LNCAP (cell line): ENCODE measurements around the gene SMIM32.

Experiments used
- TF ChIP-seq, protein P1 (sequence below): fragments of 450-650 bp; IDR thresholded peaks from 2 replicates; pipeline ENCODE4 v1.5.1; 2017; ENCODE audit warnings: mild to moderate bottlenecking

The SMIM32 gene

DNA sequence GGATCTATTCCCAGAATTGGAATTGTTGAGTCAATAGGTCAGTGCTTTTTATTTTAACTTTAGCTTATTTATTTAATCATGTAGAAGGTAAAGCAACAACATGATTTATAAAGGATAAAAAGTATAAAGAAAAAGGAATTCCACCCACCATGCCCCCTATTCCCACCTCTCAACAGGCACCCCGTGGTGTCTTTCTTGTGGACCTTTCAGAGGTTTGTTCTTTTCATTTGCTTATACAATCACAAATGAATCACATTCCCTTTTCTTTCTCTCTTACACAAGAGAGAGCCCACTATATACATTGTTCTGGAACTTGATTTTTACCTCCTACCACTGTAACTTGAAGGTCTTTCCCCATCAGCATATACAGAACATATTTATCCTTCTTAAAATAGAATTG is 37.2 kb upstream of the SMIM32 start:
- TF ChIP-seq, protein P1, sequence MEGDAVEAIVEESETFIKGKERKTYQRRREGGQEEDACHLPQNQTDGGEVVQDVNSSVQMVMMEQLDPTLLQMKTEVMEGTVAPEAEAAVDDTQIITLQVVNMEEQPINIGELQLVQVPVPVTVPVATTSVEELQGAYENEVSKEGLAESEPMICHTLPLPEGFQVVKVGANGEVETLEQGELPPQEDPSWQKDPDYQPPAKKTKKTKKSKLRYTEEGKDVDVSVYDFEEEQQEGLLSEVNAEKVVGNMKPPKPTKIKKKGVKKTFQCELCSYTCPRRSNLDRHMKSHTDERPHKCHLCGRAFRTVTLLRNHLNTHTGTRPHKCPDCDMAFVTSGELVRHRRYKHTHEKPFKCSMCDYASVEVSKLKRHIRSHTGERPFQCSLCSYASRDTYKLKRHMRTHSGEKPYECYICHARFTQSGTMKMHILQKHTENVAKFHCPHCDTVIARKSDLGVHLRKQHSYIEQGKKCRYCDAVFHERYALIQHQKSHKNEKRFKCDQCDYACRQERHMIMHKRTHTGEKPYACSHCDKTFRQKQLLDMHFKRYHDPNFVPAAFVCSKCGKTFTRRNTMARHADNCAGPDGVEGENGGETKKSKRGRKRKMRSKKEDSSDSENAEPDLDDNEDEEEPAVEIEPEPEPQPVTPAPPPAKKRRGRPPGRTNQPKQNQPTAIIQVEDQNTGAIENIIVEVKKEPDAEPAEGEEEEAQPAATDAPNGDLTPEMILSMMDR = no peak

DNA sequence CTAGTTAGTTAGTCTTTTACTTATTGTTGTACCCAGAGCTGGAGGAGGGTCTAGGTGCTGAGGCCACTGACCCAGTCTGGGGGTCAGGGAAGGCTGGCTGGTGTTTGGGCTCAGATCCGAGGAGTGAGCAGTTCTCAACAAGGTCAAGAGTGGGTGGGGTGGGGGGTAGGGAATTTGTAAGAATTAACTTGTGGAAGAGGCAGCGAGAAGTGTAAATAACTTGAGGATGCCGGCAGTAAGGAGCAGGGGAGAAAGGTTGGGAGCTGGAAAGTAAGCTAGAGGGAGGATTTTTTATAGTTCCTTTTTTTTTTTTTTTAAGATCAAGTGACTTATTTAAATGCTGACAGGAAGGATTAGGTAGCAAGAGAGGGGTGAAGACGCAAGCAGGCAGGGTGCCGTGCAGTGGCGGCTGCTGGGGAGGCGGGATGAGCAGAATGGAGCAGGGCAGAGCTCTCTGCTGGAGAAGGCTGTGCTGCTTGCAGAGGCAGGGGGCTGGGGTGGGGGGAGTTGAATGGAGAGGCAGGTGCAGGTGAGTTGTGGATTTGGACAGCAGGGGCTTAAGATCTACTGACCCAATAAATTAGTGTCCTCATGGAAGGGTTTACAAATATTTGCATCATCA is 35.3 kb upstream of the SMIM32 start:
- TF ChIP-seq, protein P1 = no peak

DNA sequence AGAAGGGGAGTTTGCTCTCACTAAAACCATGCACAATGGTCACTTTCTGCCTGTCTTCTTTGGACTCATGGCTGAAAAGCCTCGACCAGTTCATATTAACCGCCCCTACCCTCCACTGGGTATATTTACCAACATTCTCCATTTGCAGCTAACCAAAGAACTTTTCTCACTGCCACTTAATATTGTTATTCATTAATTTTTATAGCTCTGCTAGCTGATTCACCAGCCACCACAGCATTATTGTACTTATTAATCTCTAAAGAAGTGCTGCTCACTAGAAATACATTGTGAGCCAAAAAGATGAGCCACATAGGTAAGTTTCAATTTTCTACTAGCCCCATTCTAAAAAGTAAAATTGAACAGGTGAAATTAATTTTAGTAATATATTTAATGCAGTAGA is 33.4 kb upstream of the SMIM32 start:
- TF ChIP-seq, protein P1 = no peak

DNA sequence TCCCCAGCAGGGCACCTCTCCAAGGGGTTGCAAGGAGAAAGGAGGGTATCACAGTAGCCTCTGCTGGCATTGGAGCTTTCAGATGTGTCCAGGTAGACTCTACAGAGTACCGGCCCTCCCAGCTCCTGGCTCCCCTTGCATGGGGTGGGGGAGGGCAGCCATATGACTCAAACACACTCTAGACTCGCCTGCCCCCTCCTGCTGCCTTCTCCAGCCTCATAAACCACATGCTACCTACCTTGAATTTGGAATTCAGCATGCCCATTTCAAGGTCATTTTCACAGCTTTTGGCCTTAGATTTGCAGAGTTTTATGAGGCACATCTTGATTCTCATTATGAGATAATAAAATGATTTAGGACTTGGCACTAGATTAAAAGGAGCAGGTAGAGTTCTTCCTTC is 32.8 kb upstream of the SMIM32 start:
- TF ChIP-seq, protein P1 = no peak

DNA sequence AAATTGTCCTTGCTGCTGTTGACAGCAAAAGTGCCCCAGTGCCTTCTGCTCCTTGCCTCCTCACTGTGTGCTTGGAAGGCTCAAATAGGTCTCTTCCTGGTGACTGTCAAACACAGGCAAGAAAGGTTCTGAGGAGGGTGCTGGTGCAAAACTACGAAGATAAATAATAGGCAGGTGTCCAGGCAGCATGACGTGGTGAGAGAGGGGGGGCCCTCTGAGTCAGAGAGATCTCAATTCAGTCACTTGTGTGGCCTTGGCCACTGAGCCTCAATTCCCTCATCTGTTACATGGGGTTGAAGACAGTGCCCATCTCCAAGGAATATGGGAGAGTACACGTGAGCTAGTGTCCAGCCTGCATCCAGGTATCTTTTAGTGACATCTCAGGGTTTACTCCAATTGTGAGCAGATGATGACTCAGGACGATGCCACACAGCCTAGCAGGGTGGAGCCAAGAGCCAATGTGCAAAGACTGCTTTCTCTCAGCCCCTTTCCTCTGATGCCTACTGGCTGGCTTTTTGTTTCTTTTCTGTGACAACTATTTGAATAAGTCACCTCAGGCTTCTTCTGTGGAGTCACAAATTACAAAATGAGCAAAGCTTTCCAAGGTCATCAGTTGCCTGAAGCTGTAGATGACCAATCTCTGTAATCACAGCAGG is 29.7 kb upstream of the SMIM32 start:
- TF ChIP-seq, protein P1 = no peak

DNA sequence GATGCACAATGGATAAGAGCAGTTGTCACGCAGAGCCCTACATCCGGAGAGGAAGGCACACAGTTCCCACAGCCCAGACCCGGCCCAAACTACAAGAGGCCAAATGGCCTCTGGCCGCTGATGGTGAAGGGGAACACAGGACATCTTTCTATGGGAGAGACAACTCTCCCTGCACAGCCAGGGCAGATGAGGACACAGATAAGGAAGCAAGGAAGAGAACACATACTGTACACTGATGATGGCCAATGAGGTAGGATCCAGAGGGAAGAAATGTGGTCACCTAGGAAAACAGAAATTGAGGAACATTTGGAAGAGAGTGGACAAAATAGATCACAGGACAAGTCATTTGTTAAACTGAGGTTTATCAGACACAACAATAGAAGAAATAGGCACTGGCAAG is 28.4 kb upstream of the SMIM32 start:
- TF ChIP-seq, protein P1 = no peak

DNA sequence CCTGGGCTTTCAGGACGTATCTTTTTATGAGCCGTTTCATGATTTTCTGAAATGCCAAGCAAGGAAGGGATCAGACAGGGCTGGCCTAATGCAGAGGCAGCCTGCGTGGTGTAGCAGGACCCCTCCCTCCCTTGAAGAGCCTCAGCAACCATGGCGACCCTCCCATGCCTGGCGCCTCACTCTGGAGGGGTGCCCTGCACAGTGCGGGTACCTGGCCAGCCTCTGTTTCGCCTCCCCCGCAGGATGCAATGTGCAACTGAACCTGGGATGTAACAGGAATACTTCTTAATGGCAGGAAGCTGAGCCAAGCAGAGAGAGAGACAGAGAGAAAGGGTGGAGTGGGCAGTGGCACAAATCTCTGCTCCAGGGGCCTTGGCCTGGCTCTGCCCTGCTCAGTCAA is 23.3 kb upstream of the SMIM32 start:
- TF ChIP-seq, protein P1 = no peak

DNA sequence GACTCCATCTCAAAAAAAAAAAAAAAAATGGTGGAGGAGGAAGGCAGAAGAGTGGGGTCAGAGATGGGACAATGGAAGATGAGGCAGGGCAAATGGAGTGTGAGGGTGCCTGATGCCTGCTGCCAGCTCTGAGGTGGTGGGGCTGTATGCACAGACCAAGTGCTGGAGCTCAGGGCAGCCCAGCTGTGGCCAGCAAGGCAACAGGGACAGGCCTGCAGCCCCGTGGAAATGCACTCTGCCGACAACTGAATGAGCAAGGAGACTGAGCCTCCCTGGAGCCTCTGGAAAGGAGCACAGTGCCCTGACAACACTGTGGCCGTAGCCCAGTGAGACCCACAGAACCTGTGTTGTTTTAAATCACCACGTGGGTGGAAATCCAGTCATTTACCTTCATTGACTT is 22.9 kb upstream of the SMIM32 start:
- TF ChIP-seq, protein P1 = no peak
